ENCODE measurements around the gene FXYD3.
A peak's percentile ranks its signal among the peaks of the same experiment; 100 is the strongest.

The FXYD3 gene

DNA sequence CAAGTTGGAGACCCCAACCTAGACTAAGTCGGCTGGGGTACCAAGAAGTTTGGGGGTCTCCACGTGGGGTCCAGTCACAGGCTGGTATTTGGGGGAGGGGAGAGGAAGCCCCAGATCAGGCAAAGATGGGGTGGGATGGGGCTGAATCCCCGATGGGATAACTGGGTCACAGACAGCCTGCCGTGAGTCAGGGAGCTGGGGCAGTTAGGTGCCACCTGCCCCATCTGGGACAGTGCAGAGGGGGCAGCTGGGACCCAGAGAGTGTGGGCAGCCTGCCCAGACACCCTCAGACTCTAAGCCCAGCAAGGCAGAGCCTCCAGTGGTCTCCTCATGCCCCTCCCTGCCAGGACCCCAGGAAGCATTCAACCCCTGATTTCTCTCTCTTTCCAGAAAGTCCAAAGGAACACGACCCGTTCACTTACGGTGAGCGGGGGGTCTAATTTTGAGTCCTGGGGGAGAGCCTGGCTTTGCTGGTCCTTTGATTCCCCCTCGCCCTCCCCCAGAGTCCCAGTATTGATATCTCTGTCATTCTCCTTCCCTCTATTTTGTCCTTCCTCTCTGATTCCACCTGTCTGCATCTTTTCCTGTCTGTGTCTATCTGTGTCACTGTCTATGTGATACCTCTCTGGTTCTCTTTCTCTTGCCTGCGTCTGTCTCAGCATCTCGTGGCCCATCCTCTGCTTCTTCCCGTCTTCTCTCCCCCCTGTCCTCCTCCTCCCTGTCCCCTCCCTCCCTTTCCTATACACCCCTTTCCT lies 24.8 kb downstream of the FXYD3 start:
- Histone ChIP-seq H3K27me3 (ENCODE audit: insufficient read depth, poor library complexity, severe bottlenecking) (peaks cover 26% of the 10 kb centered on the region), H3K36me3 (ENCODE audit: low read depth) (no peaks in the 10 kb centered on the region), H3K27ac (ENCODE audit: poor library complexity, severe bottlenecking) (no peak overlapping the region), H3K4me3 (ENCODE audit: severe bottlenecking) (no peak overlapping the region), H3K4me1 (ENCODE audit: insufficient read depth, poor library complexity, severe bottlenecking) (peaks cover 4% of the 10 kb centered on the region), H3K9me3 (ENCODE audit: severe bottlenecking) (no peaks in the 10 kb centered on the region)
- TF ChIP-seq, protein P1, sequence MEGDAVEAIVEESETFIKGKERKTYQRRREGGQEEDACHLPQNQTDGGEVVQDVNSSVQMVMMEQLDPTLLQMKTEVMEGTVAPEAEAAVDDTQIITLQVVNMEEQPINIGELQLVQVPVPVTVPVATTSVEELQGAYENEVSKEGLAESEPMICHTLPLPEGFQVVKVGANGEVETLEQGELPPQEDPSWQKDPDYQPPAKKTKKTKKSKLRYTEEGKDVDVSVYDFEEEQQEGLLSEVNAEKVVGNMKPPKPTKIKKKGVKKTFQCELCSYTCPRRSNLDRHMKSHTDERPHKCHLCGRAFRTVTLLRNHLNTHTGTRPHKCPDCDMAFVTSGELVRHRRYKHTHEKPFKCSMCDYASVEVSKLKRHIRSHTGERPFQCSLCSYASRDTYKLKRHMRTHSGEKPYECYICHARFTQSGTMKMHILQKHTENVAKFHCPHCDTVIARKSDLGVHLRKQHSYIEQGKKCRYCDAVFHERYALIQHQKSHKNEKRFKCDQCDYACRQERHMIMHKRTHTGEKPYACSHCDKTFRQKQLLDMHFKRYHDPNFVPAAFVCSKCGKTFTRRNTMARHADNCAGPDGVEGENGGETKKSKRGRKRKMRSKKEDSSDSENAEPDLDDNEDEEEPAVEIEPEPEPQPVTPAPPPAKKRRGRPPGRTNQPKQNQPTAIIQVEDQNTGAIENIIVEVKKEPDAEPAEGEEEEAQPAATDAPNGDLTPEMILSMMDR (IDR thresholded peaks at IDR 0.05; ENCODE audit: poor library complexity, severe bottlenecking), result no peak
- DNase-seq (ENCODE audit: low spot score), result no peak
- no peak for ATAC-seq (ENCODE audit: low read depth)

DNA sequence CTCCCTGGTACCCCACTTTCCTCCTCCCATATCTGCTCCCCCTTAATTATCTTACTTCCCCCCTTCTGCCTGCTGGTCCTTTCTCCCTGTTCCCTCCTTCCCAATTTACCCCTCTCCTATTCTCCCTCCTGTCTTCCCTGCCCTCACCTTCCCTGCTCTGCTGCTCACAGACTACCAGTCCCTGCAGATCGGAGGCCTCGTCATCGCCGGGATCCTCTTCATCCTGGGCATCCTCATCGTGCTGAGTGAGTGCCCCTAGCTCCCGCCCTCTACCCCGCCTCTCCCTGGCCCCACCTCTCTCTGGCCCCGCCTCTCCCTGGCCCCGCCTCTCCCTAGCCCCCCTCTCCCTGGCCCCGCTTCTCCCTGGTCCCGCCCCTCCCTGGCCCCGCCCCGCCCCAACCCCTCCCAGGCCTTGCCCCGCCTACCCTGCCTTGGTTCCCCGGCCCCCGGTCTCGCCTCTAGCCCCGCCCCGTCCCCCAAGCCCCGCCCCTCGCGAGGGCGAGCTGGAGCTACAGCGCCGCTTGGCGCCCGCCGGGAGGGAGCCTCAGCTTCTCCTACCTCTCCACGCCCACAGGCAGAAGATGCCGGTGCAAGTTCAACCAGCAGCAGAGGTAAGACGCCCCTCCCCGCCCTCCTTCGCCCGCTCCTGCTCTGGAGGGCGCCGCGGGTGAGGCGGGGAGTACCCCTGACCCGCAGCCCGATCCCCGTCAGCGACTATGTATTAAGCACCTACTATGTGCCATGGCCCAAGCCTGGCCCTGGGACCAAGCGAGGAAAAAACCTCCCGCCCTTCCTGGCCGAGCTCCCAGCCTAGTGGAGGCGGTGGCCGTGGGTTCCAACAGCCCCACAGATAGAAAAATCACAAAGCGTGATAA lies 25.6 kb downstream of the FXYD3 start:
- TF ChIP-seq, protein P1 (IDR thresholded peaks at IDR 0.05; ENCODE audit: poor library complexity, severe bottlenecking), result peak; percentile 81
- H3K4me3 ChIP-seq (ENCODE audit: severe bottlenecking), result no peak overlapping the region
- peaks cover 26% of the 10 kb centered on the region for H3K27me3 ChIP-seq (ENCODE audit: insufficient read depth, poor library complexity, severe bottlenecking)
- no peaks in the 10 kb centered on the region for H3K9me3 ChIP-seq (ENCODE audit: severe bottlenecking)
- no peak overlapping the region for H3K27ac ChIP-seq (ENCODE audit: poor library complexity, severe bottlenecking)
- peaks cover 4% of the 10 kb centered on the region for H3K4me1 ChIP-seq (ENCODE audit: insufficient read depth, poor library complexity, severe bottlenecking)
- no peaks in the 10 kb centered on the region for H3K36me3 ChIP-seq (ENCODE audit: low read depth)
- DNase-seq (ENCODE audit: low spot score) (peak; percentile 92), ATAC-seq (ENCODE audit: low read depth) (peak; percentile 85)

DNA sequence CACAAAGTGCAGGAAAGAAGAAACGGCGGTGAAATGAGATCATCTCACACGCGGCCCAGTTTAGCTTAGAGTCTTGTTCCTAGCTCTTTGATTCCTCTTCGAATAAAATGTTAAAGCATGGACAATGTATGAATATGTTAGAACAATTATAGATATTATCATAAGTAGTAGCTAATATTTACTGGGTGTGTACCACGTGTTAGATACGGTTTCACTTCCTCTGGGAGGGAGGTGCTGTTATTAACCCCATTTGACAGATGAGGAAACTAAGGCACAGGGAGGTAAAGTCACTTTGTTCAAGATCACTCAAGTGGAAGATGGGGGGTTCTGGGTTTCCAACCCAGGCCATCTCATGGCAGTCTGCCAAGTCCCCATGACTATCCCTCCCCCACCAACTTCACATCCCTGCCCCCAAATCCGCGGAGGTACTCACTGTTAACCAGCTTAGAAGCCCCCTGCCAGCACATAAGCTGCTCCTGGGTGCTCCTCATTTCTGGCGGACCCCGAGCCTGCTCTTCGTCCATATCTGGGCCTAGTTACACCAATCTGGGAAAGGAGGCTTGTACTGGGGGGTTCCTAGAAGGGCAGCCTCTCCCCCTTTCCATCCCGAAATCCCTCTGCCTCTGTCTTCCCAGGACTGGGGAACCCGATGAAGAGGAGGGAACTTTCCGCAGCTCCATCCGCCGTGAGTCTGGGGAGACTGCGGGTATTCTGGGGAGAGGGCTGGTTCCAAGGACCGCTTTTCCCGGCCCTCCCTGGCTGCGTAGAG lies 26.4 kb downstream of the FXYD3 start:
- Histone ChIP-seq H3K4me3 (ENCODE audit: severe bottlenecking) (no peak overlapping the region), H3K4me1 (ENCODE audit: insufficient read depth, poor library complexity, severe bottlenecking) (peaks cover 4% of the 10 kb centered on the region), H3K9me3 (ENCODE audit: severe bottlenecking) (no peaks in the 10 kb centered on the region), H3K36me3 (ENCODE audit: low read depth) (no peaks in the 10 kb centered on the region), H3K27me3 (ENCODE audit: insufficient read depth, poor library complexity, severe bottlenecking) (peaks cover 26% of the 10 kb centered on the region), H3K27ac (ENCODE audit: poor library complexity, severe bottlenecking) (no peak overlapping the region)
- TF ChIP-seq, protein P1 (IDR thresholded peaks at IDR 0.05; ENCODE audit: poor library complexity, severe bottlenecking), result no peak
- no peak for DNase-seq (ENCODE audit: low spot score)
- ATAC-seq (ENCODE audit: low read depth), result no peak

DNA sequence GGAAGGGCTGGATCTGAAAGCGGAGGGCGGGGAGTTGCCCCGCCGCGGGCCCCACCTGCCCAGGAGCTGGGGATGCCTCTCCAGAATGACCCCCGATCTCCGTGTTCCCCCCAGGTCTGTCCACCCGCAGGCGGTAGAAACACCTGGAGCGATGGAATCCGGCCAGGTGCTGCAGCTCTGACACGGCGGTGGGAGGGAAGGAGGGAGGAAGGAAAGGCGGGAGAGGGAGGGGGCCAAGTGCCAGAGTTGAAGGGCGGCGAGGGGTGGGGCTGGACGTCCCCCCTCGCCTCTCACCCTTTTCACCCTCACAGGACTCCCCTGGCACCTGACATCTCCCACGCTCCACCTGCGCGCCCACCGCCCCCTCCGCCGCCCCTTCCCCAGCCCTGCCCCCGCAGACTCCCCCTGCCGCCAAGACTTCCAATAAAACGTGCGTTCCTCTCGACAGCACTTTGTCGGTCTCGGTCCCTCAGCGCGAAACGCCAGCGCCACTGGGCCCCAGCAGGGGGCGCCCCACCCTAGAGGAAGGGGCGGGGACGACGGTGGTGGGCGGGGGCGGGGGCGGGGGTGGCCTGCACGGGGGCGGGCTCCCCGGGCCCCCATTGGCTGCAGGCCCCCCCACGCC lies 27.1 kb downstream of the FXYD3 start:
- Histone ChIP-seq H3K4me1 (ENCODE audit: insufficient read depth, poor library complexity, severe bottlenecking) (peaks cover 4% of the 10 kb centered on the region), H3K36me3 (ENCODE audit: low read depth) (no peaks in the 10 kb centered on the region), H3K4me3 (ENCODE audit: severe bottlenecking) (no peak overlapping the region), H3K27ac (ENCODE audit: poor library complexity, severe bottlenecking) (no peak overlapping the region), H3K9me3 (ENCODE audit: severe bottlenecking) (no peaks in the 10 kb centered on the region), H3K27me3 (ENCODE audit: insufficient read depth, poor library complexity, severe bottlenecking) (peaks cover 26% of the 10 kb centered on the region)
- TF ChIP-seq, protein P1 (IDR thresholded peaks at IDR 0.05; ENCODE audit: poor library complexity, severe bottlenecking), result peak; percentile 77
- DNase-seq (ENCODE audit: low spot score) (no peak), ATAC-seq (ENCODE audit: low read depth) (no peak)

All from RWPE2 (cell line).